Stomach (tissue), 9 donors: Measurements from ENCODE around the gene SLC38A3. TPM values are rescaled to one million over a fixed set of nuclear protein-coding genes. Genes with fewer than 3 reads are reported as not detected.
A peak's percentile ranks its signal among the peaks of the same experiment; 100 is the strongest.

Experiments
- DNase-seq, 2 donors: peaks; one replicate each; pipeline versions ENCODE4 v3.0.0 to v3.0.0-alpha.2; 2013 to 2019
- H3K27ac ChIP-seq, 5 donors: fragments of 200-600 bp in 4 of 5; sonication (generic) in 4 of 5; one replicate each; pipeline ENCODE4 v1.5.1; 2013 to 2019; ENCODE audit warnings: mild to moderate bottlenecking in 1 of 5, moderate library complexity in 1 of 5
- H3K27me3 ChIP-seq, 3 donors: fragments of 200-600 bp; sonication (generic); one replicate each; pipeline ENCODE4 v1.5.1; 2017 to 2019; ENCODE audit warnings: mixed run types in 1 of 3
- H3K36me3 ChIP-seq, 4 donors: fragments of 200-600 bp; sonication (generic); 1 replicate in 3 of 4; 2 replicates in 1 of 4; pipeline ENCODE4 v1.5.1; 2016 to 2019
- H3K4me1 ChIP-seq, 4 donors: fragments of 200-600 bp; sonication (generic); one replicate each; pipeline ENCODE4 v1.5.1; 2016 to 2019
- H3K4me3 ChIP-seq, 4 donors: fragments of 200-600 bp; sonication (generic) in 3 of 4; one replicate each; pipeline ENCODE4 v1.5.1; 2016 to 2019; ENCODE audit warnings: mild to moderate bottlenecking in 1 of 4
- H3K9me3 ChIP-seq, 4 donors: fragments of 200-600 bp; sonication (generic); one replicate each; pipeline ENCODE4 v1.5.1; 2016 to 2019
- EP300 ChIP-seq: sonication (generic); formaldehyde crosslinking; IDR thresholded peaks from one replicate; pipeline ENCODE4 v1.6.1; 2017; ENCODE audit warnings: antibody characterized with exemption
- POLR2A ChIP-seq, 4 donors: fragments of 450-650 bp; IDR thresholded peaks; one replicate each; pipeline ENCODE4 v1.6.1; 2016; ENCODE audit warnings: antibody characterized with exemption in 4 of 4, control low read depth in 2 of 4, mild to moderate bottlenecking in 1 of 4, moderate library complexity in 1 of 4
- POLR2AphosphoS5 ChIP-seq, 3 donors: sonication (generic); formaldehyde crosslinking; IDR thresholded peaks; one replicate each; pipeline ENCODE4 v1.6.1; 2016; ENCODE audit warnings: antibody characterized with exemption in 3 of 3
- WGBS, 5 donors: extraction: QIAGEN DNeasy Blood & Tissue Kit in 3 of 5; methylation state at CpG; one replicate each; pipeline versions ENCODE4 v1.1.5 to v1.1.7; 2013 to 2018; 5-methylcytosine and 5-hydroxymethylcytosine counted together
- intact Hi-C: fragments of 100-400 bp; cut with DNase I; formaldehyde crosslinking; loops from one replicate; pipeline ENCODE4 v1.15.1; 2023; ENCODE audit warnings: low total_unique reads
- polyA plus RNA-seq, 3 donors: library from polyadenylated mRNA; stranded (reverse); fragments of 200-250 nt; gene quantifications; one replicate each; pipeline ENCODE4 v1.2.3, GENCODE V29; 2013
- total RNA-seq, 5 donors: library from RNA; depleted of rRNA; stranded (reverse); fragments of >200 nt; gene quantifications; one replicate each; pipeline versions ENCODE4 v1.1.0 to v1.2.3, GENCODE V29; 2014 to 2016
- TF ChIP-seq, protein P1 (sequence below), 7 experiments: fragments of 450-650 bp in 4 of 7; fragments of 200-600 bp in 3 of 7; sonication (generic) in 3 of 7; IDR thresholded peaks; one replicate each; pipeline ENCODE4 v1.5.1; 2016 to 2019; ENCODE audit warnings: antibody characterized with exemption in 7 of 7, control low read depth in 2 of 7, mild to moderate bottlenecking in 1 of 7
- donor health status: healthy with polysubstance abuse.
- donor health status: Bipolar disorder and iron deficiency.
- donor health status: healthy.

The SLC38A3 gene
- total and polyA plus RNA-seq, 8 donors, result 0.15 to 3.1 (median 1.0) TPM; not detected in 4

- TF ChIP-seq POLR2A (IDR thresholded peaks at IDR 0.05) (no peak), POLR2AphosphoS5 (IDR thresholded peaks at IDR 0.05) (no peak), EP300 (no peak)
- TF ChIP-seq, protein P1, sequence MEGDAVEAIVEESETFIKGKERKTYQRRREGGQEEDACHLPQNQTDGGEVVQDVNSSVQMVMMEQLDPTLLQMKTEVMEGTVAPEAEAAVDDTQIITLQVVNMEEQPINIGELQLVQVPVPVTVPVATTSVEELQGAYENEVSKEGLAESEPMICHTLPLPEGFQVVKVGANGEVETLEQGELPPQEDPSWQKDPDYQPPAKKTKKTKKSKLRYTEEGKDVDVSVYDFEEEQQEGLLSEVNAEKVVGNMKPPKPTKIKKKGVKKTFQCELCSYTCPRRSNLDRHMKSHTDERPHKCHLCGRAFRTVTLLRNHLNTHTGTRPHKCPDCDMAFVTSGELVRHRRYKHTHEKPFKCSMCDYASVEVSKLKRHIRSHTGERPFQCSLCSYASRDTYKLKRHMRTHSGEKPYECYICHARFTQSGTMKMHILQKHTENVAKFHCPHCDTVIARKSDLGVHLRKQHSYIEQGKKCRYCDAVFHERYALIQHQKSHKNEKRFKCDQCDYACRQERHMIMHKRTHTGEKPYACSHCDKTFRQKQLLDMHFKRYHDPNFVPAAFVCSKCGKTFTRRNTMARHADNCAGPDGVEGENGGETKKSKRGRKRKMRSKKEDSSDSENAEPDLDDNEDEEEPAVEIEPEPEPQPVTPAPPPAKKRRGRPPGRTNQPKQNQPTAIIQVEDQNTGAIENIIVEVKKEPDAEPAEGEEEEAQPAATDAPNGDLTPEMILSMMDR (IDR thresholded peaks at IDR 0.05), result no peak
- H3K9me3 ChIP-seq, result no peaks in the 10 kb centered on the region
- H3K27ac ChIP-seq, result peak overlapping the region; percentile 56 to 90 (median 85)
- no peak for DNase-seq
- WGBS, 5 donors, result 82 to 93% (median 89%) methylated on average over 7 of the region's 7 CpGs
- intact Hi-C loops, result no loop called here
- no peak overlapping the region for H3K4me3 ChIP-seq
- H3K4me1 ChIP-seq, result peaks cover 91 to 99% (median 97%) of the 10 kb centered on the region in 4 donors
- no peaks in the 10 kb centered on the region for H3K27me3 ChIP-seq
- no peaks in the 10 kb centered on the region for H3K36me3 ChIP-seq
Observed at GRCh38 chr3:50167841-50168209, 37.2 kb upstream of the SLC38A3 start.

DNA sequence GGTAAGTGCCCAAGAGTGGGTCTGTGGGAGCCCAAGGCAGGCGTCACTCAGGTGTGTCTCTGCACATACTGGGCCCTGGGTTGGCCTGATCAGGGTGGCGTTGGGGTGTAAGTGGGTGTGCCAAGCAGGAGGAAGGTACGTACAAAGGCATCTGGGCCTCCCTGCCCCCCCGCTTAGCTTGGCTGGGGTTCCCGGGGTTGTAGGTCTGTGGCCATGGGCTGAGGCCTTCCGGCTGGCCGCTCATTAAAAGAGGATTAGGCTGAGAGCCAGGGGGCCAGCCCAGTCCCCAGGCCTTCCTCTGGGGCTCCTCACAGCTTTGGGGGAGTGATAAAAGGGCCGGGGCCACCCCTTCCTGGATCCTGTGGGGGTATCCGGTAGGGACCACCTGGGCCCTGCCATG lies 36.7 kb upstream of the SLC38A3 start:
- Histone ChIP-seq H3K27ac (peak overlapping the region; percentile 15 to 90 (median 85)), H3K27me3 (no peaks in the 10 kb centered on the region), H3K4me3 (no peak overlapping the region), H3K4me1 (peaks cover 86 to 99% (median 96%) of the 10 kb centered on the region in 4 donors), H3K9me3 (no peaks in the 10 kb centered on the region), H3K36me3 (no peaks in the 10 kb centered on the region)
- WGBS, 5 donors, result 30 to 49% (median 36%) methylated on average over 8 to 9 of the region's 9 CpGs
- no peak for TF ChIP-seq EP300
- TF ChIP-seq POLR2AphosphoS5 (IDR thresholded peaks at IDR 0.05), result no peak
- intact Hi-C loops, result no loop called here
- peak in 1 of 2 donors; percentile 61 for DNase-seq

- intact Hi-C loops, result no loop called here
- Histone ChIP-seq H3K27me3 (no peaks in the 10 kb centered on the region), H3K4me3 (peak overlapping the region in 1 of 4 donors; percentile 3), H3K4me1 (peaks cover 82 to 99% (median 95%) of the 10 kb centered on the region in 4 donors), H3K9me3 (no peaks in the 10 kb centered on the region), H3K36me3 (peaks cover 0 to 3% (median 1%) of the 10 kb centered on the region in 4 donors), H3K27ac (peak overlapping the region; percentile 15 to 90 (median 85))
- TF ChIP-seq EP300 (no peak), POLR2A (IDR thresholded peaks at IDR 0.05) (no peak), POLR2AphosphoS5 (IDR thresholded peaks at IDR 0.05) (no peak)
- TF ChIP-seq, protein P1 (IDR thresholded peaks at IDR 0.05), result no peak
- DNase-seq, result no peak
- 86 to 93% (median 87%) methylated on average over 4 to 6 of the region's 6 CpGs for WGBS, 5 donors
Observed at GRCh38 chr3:50168791-50169190, 36.3 kb upstream of the SLC38A3 start.

- TF ChIP-seq POLR2AphosphoS5 (IDR thresholded peaks at IDR 0.05) (no peak), POLR2A (IDR thresholded peaks at IDR 0.05) (no peak), EP300 (no peak)
- TF ChIP-seq, protein P1 (IDR thresholded peaks at IDR 0.05), result no peak
- no peaks in the 10 kb centered on the region for H3K27me3 ChIP-seq
- no peak for DNase-seq
- H3K4me1 ChIP-seq, result peaks cover 76 to 98% (median 89%) of the 10 kb centered on the region in 4 donors
- peak overlapping the region; percentile 19 to 90 (median 85) for H3K27ac ChIP-seq
- WGBS, 5 donors, result 59 to 73% (median 70%) methylated on average over 9 to 11 of the region's 11 CpGs
- H3K4me3 ChIP-seq, result peak overlapping the region in 1 of 4 donors; percentile 3
- intact Hi-C loops, result no loop called here
- H3K36me3 ChIP-seq, result peaks cover 0 to 9% (median 7%) of the 10 kb centered on the region in 4 donors
- H3K9me3 ChIP-seq, result no peaks in the 10 kb centered on the region
Observed at GRCh38 chr3:50169232-50169832, 35.7 kb upstream of the SLC38A3 start.

- peaks cover 71 to 93% (median 84%) of the 10 kb centered on the region in 4 donors for H3K4me1 ChIP-seq
- peaks cover 0 to 14% (median 11%) of the 10 kb centered on the region in 4 donors for H3K36me3 ChIP-seq
- DNase-seq, result no peak
- H3K27me3 ChIP-seq, result no peaks in the 10 kb centered on the region
- H3K4me3 ChIP-seq, result no peak overlapping the region
- TF ChIP-seq POLR2AphosphoS5 (IDR thresholded peaks at IDR 0.05), result no peak
- TF ChIP-seq POLR2A (IDR thresholded peaks at IDR 0.05), result no peak
- TF ChIP-seq, protein P1 (IDR thresholded peaks at IDR 0.05), result no peak
- no peak for TF ChIP-seq EP300
- peak overlapping the region; percentile 22 to 90 (median 85) for H3K27ac ChIP-seq
- intact Hi-C loops, result no loop called here
- H3K9me3 ChIP-seq, result no peaks in the 10 kb centered on the region
- WGBS, 5 donors, result 78 to 95% (median 86%) methylated on average over 1 of the region's 1 CpG
Observed at GRCh38 chr3:50169858-50170257, 35.2 kb upstream of the SLC38A3 start.
